Glomerular visceral epithelial cell (primary cell): Measurements from ENCODE around the gene ZNFX1.
"Not testable (repeated sequence)": the region's sequence is repeated elsewhere in the genome, so short reads cannot be mapped to it uniquely, and the experiment has no call there.

ENCODE experiments used
- DNase-seq: peaks from one replicate; pipeline ENCODE4 v3.0.0-alpha.2; 2016; ENCODE audit errors: extremely low spot score

Gene ZNFX1

GRCh38 chr20:49248301-49248700, 29.6 kb downstream of the ZNFX1 start:
- DNase-seq = no peak

GRCh38 chr20:49247792-49248191, 30.1 kb downstream of the ZNFX1 start:
- DNase-seq = no peak

- DNase-seq = no peak
These were observed 30.6 kb downstream of the ZNFX1 start for GRCh38 chr20:49247169-49247723.

- peak; percentile 64 for DNase-seq
These were observed 31.7 kb downstream of the ZNFX1 start for GRCh38 chr20:49245921-49246740.

DNA sequence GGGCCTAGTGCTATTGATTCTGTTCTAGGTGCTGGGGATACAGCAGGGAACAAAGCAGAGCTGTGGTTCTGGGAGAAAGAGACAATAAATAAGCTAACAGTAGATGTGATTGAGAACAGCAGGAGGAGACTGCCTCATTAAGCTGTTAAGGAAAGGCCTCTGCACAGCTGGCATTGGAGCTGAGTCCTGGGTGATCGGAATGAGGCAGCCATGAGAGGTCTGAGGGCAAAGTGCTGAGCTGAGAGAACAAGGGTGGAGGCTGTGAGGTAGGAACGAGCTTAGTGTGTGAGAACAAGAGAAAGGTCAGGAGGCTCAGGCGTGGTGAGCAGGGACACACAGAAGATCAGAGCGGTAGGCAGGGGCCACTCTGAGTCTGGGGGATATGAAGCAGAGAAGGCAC, 40.3 kb downstream of the ZNFX1 start:
- DNase-seq = no peak

- no peak for DNase-seq
These were observed 41.6 kb downstream of the ZNFX1 start for GRCh38 chr20:49236301-49236700.

DNA sequence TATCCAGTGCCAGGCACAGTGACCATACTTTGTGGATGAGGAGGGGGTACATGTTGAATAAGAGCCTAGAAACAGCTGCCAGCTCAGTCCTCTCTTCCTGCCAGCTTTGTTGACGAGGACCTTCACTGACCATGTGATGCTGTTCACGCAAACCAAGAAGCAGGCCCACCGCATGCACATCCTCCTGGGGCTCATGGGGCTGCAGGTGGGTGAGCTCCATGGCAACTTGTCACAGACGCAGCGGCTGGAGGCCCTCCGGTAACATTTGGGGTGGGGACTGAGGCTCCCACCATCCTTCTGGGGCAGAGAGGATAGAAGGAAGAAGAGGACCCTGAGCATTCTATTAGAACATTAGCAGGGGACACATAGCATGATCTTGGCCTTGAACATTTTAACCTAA, 43.0 kb downstream of the ZNFX1 start:
- no peak for DNase-seq

DNA sequence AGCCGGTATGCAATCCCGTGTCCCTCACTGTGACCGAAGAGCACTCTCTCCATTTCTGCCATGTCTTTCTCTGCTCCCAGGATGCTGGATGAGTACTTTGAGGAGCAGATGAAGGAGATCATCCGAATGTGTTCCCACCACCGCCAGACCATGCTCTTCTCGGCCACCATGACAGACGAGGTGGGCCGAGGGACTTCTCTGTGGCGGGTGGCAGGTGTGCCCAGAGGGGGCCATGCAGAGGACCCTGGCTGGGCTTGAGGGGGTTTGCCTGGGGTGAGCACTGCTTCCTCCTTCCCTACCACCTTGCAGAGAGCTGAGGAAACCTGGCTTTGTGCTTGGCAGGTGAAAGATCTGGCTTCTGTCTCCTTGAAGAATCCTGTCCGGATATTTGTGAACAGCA, 44.6 kb downstream of the ZNFX1 start:
- no peak for DNase-seq

DNA sequence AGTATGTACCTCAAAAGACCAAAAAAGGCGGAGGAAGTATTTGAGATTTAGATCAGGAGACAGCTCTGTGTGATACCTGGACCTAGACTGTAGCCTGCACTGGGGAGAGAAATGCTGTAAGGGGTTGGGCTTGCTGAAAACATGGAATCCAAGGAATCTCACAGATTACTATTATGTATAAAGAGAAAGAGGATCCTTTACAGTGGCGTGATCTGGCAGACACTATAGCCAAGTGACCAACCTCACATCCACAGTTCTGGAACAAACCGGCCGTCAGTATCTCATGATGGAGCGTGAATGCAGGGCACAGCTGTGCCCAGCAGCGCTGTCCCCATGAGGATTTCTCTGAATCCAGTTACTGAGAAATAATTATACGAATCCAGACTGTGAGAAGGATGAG, 46.4 kb downstream of the ZNFX1 start:
- no peak for DNase-seq

DNA sequence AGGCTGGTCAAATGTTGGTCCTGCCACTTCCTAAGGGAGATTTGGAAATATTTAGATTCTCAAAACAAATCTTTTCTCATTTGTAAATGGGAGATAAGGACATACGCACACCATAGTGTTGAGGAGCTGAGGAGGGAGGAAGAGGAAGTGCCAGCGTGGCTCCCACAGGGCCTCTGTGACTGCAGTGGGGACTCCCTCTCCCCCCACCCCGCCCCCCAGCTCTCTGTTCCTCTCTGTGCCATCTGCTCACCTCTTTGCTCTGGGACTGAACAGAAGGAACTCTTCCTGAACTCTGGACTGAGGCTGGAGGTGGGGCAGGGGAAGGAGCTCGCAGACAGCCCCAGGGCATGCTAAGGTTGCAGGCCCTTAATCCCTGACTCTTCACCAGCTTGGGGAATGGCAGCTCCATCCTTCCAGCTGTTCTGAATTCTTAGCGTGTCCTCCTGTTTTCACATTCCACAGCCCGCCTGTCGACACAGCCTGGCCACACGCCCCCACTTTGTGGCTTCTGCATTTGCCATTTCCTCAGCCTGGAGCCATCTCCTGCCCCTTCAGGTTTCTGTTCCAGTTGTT, 47.2 kb downstream of the ZNFX1 start:
- no peak for DNase-seq

DNA sequence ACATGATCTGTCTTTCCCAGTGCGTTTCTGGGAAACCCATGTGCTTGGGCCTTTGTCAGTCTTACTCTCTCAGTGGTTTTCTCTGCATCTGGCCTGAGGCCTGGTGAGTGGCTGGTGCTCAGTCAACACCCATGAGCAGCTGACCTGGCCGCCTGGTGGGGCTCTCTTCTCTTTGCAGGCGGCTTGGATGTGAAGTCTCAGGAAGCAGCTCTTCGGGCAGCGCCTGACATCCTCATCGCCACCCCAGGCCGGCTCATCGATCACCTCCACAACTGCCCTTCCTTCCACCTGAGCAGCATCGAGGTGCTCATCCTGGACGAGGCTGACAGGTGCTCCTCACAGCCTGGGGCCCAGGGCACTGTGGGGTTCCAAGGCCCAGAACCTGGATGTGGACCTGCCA, 47.8 kb downstream of the ZNFX1 start:
- no peak for DNase-seq

DNA sequence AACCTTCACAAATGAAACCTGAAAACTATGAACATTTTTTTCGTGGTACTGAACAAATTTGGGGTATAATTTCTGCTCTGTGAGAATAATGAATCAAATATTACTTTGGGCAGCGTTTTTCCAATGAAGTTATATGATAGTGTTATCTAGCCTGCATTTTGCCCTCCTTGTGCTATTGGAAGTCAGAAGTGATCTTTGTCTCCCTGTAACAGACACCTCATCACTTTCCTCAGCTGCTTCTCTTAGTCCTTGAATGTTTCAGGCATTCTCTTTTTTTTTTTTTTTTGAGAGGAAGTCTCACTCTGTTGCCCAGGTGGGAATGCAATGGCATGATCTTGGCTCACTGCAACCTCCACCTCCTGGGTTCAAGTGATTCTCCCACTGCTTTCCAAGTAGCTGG, 48.5 kb downstream of the ZNFX1 start:
- DNase-seq = no peak

DNA sequence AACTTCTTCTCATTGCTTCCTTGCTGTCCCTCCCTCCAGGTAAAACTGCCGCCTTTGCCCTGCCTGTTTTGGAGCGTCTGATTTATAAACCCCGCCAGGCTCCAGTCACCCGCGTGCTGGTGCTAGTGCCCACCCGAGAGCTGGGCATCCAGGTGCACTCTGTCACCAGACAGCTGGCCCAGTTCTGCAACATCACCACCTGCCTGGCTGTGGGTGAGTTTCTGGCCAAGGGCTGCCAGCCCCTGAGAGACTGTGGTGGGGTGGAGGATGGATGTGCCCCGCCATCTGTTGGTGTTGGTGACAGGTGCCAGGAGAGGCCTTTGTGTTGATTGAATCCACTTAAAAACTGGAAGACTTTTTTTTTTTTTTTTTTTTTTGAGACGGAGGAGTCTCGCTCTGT, 49.2 kb downstream of the ZNFX1 start:
- no peak for DNase-seq

GRCh38 chr20:49225896-49226295, 52.0 kb downstream of the ZNFX1 start:
- DNase-seq = no peak

- no peak for DNase-seq
These were observed 57.7 kb downstream of the ZNFX1 start for GRCh38 chr20:49219924-49220831.

GRCh38 chr20:49219091-49219923, 58.5 kb downstream of the ZNFX1 start, which contains the start of gene DDX27:
DDX27 (plus strand) TSS chr20:49219416; CDS start chr20:49219449, 33 bp downstream.
- peak; percentile 100 for DNase-seq

GRCh38 chr20:49218739-49219090, 59.1 kb downstream of the ZNFX1 start:
- not testable (repeated sequence) for DNase-seq

DNA sequence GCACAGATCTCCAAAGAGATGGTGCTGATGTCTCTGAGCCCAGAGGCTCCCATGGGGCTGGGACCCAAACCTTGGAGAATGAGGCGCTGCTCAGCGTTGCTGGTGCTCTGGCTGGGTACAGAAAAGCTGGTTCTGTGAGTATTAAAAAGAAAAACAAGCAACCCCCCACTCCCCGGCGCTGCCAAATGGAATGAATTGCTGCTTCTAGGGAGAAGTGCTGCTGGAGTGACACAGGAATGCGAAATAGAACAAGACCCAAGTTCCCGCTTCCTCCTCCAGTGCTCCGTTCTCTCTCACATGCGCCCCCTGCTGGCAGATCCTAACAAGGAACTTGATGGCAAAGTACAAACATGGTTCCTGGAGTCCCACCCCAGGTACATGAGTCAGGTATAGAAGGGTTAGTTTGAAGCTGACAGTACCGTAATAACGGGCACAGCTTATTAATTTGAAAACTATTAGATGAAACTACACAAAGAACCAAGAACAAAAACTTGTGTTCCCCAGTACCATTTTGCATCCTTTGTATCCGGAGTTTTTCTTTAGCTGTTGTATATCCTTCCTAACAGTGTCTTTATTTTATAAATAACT, 60.8 kb downstream of the ZNFX1 start:
- DNase-seq = peak; percentile 94

DNA sequence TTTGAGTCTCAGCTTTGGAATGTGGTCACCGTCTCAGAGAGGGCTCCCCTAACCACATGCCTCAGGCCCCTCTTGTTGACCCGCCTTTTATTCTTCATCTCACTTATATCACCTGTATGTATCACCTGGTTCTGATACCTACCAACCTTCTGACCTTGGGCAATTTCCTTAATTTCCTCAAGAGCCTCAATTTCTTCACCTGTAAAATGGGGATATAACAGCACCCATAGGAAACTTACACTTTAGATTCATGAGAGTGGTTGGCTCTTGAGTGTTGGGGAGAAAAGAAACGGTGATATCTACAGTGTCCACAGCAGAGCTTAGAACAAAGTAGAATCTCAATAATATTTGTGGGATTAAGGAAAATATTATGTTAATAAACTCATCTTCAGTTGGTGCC, 62.6 kb downstream of the ZNFX1 start:
- DNase-seq = no peak

DNA sequence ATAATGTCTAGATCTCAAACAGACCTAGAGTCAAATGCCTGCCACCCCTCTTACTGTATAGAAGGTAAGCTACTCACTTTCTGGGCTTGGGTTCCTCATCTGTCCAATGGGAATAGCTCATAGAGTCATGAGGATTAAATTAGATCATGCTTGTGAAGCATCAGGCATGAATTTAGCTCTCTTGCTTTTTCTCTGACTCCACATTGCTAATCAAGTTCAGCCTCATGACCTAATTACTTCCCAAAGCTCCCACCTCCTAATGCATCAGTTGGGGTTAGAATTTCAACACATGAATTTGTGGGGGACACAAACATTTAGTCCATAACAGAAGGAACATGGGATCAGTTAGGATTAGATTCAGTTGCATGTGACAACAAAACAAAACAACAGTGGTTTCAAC, 63.3 kb downstream of the ZNFX1 start:
- DNase-seq = no peak

GRCh38 chr20:49210757-49211110, 67.1 kb downstream of the ZNFX1 start:
- no peak for DNase-seq
